Subcutaneous adipose tissue (tissue), 4 donors: ENCODE data around the gene SEPTIN1. TPM values are rescaled to one million over a fixed set of nuclear protein-coding genes. Genes with fewer than 3 reads are reported as not detected.

Experiments
- total RNA-seq, 4 donors: library from RNA; depleted of rRNA; stranded (reverse); fragments of >200 nt; gene quantifications; one replicate each; pipeline ENCODE4 v1.1.0, GENCODE V29; 2016
- TF ChIP-seq, protein P1 (sequence below): fragments of 450-650 bp; IDR thresholded peaks from one replicate; pipeline ENCODE4 v1.5.1; 2016; ENCODE audit warnings: low read depth, mild to moderate bottlenecking, control low read depth, antibody characterized with exemption, moderate library complexity

Gene SEPTIN1
- total RNA-seq, 4 donors from 2014 or later: 0.33 to 4.4 (median 1.8) TPM

DNA sequence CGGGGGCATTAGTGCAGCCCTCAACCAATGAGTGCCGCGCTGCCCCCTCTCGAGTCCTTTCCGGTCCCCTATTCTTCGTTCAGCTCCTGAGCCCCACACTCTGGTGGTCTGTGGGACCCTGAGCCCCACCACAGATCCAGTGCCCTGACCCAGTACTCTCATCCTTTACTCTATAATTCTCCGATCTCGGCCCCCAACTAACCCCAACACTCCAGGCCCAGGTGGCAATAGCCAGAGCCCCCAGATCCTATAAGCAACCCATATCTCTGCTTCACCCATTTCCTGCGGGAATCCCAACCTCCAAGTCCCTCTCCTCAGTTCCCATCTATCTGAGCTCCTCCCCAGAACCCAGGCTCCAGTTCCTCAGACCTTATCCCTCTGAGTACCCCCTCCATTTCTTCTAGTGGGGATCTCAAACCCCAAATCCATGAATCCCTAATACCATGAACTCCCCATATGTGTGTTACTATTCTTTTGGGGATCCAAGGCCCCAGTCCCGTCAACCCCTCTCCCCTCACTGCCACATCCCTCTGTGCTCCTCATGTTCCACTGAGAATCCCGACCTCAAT, 11.0 kb downstream of the SEPTIN1 start:
- TF ChIP-seq, protein P1, sequence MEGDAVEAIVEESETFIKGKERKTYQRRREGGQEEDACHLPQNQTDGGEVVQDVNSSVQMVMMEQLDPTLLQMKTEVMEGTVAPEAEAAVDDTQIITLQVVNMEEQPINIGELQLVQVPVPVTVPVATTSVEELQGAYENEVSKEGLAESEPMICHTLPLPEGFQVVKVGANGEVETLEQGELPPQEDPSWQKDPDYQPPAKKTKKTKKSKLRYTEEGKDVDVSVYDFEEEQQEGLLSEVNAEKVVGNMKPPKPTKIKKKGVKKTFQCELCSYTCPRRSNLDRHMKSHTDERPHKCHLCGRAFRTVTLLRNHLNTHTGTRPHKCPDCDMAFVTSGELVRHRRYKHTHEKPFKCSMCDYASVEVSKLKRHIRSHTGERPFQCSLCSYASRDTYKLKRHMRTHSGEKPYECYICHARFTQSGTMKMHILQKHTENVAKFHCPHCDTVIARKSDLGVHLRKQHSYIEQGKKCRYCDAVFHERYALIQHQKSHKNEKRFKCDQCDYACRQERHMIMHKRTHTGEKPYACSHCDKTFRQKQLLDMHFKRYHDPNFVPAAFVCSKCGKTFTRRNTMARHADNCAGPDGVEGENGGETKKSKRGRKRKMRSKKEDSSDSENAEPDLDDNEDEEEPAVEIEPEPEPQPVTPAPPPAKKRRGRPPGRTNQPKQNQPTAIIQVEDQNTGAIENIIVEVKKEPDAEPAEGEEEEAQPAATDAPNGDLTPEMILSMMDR: no peak

DNA sequence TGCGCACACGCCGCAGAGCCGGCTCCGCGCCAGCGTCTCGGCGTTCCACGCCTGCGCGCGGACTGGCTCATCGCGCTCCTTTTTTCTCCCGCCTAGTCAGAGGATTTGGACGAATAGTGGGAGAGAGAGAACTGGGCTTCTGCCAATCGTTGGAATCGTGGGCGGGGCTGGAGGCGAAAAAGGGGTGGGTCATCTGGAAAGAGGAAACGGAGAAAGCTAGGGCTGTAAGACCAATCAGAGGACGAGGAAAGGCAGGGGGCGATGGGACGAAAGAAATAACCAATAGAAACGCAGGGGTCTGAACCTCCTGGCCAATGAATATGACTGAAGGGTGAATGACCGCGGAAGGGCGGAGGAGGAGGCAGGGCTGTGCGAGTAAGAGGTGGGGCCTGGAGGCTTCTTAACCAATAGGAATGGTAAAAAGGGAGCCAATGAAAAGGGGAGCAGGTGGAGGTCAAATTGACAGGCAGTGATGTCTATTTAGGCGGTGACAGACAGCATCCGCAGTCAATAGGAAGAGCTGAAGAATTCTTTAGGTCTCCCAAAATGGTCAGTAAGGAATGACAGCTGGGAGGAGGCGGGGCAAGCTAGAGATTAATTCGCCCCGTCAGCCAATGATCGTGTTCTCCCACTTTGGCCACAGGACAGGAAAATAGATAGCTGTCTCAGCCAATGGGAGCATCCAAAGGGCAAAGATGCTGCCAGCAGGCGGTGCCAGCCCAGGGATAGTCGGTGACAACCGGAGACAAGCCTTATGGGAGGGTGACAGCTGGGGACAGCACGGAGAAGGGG, 11.7 kb downstream of the SEPTIN1 start, which contains the start of gene TBC1D10B:
Gene TBC1D10B (minus strand): TSS at position 39 of the 792 bp plus-strand sequence. CDS start 311 bp downstream, outside the sequence.
- TF ChIP-seq, protein P1: no peak

DNA sequence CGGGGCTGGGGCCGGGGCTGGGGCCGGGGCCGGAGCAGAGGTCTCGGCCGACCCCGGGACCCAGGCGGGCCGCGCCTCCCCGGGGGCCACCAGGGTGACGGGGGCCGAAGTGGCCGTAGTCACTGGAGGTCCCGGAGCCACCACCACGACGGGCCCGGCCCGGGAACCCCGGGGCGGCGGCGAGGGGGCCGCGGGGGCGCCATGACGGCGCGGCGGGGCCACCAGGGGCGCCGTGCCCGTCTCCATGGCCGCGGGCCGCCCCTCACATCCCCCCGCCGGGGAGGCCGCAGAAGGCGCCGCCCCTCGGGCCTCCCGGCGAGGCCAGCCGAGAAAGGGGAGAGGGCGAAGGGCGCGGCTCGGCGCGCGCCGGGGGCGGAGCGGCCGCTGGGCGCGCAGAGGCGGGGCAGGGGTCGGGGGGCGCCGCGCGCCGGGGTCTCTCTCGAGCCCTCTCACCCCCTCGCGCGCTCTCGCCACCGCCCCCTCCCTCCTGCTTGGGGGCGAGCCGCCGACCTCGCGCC, 12.4 kb downstream of the SEPTIN1 start:
- TF ChIP-seq, protein P1: no peak

DNA sequence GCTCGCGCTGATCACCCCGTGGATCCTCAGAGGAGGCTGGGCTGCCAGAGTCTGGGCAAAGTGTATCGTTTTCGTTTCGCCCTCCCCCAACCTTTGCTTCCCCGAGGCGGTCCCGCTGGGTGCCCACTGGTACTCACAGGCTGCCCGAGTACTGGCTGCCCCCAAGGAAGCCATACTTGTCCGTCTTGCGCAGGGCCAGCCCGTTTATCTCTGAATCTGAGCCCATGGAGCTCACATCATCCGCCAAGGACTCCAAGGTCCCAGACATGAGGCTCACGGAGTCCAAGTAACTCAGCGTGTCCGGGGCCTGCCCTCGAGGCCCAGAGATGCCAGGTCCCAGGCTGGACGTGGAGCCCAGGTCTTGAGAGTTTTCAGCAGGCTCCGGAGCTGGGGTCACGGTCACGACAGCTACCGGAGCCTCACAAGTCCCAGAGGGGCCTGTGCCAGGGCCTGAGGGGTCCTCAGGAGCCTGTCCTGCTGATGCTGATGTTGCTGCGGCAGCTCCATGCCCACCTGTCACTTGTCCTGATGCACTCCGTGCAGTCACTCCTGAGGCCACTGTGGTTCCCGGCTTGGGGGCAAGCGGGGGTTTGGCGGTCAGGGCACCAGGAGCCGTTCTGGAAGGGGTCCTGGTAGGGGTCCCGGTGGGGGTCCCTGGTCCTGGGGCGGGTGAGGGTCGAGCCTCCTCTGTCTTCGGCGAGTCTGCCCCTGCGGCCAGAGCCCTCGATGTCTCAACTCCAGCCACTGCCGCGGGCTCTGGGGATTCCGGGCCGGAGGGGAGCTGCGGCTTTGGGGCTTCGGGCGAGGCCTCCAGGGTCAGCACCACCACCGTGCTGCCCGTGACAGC, 13.0 kb downstream of the SEPTIN1 start:
- TF ChIP-seq, protein P1: no peak

DNA sequence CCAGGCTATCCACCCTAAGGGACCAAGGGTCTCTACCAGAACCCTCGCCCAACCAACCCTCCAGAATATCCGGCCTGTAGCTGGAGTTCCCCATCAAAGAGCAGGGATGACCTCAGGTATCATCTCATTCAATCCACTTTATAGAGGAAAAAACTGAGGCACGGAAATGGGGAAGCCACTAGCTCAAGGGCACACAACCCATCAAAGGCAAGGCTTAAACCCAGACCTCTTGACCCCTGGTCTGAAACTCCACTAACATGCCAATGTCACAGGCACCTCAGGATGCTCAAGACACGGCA, 13.6 kb downstream of the SEPTIN1 start:
- TF ChIP-seq, protein P1: no peak

DNA sequence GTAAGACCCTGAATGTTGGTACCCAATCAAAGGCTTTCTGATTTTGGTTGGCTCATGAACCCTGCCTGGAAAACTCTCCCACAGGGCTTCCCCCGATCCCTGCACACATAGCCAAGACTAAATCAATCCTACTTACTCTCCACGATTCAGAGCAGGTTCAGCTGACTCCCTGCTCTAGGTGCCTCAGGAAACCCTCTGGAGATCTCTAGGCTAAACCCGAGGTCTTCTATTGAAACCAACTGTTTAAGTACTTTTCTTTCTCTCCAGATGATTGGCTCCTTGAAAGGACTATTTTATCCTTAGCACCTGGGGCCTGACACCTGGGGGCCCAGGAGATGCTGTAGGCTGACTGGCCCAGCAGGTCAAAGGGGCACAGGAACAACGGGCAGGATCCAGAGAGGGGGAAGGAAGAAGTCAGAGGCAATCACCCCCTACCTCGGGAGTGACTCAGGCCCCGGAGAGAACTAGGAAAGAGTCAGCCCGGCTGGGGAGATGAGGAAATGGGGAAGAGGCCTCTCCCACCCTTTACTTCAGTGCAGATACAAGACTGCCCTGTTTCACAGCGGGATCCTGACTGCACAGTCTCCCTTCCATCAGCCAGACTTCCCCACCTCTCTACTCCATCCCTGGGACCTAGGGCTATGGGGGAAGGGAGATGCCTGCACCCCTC, 14.1 kb downstream of the SEPTIN1 start:
- TF ChIP-seq, protein P1: no peak
